Endometrial microvascular endothelial cells (primary cell): ENCODE measurements around the gene DBT. TPM values are rescaled to one million over a fixed set of nuclear protein-coding genes. Genes with fewer than 3 reads are reported as not detected.
"Not testable (repeated sequence)": the region's sequence is repeated elsewhere in the genome, so short reads cannot be mapped to it uniquely, and the experiment has no call there.

Experiments
- in situ Hi-C: cut with HindIII; loops from 2 replicates; pipeline ENCODE4 v1.10.0; 2017; ENCODE audit warnings: low sequenced_read_pairs, low pct_unique_long_range_greater_than_20kb; ENCODE audit errors: inconsistent ontology term
- total RNA-seq: library from RNA; depleted of rRNA; stranded (reverse); fragments of >200 nt; gene quantifications from one replicate; pipeline ENCODE4 v1.2.3, GENCODE V29; 2015; ENCODE audit errors: inconsistent ontology term

Gene DBT
- total RNA-seq, 1 donor from 2014 or later: 2.8 TPM

DNA sequence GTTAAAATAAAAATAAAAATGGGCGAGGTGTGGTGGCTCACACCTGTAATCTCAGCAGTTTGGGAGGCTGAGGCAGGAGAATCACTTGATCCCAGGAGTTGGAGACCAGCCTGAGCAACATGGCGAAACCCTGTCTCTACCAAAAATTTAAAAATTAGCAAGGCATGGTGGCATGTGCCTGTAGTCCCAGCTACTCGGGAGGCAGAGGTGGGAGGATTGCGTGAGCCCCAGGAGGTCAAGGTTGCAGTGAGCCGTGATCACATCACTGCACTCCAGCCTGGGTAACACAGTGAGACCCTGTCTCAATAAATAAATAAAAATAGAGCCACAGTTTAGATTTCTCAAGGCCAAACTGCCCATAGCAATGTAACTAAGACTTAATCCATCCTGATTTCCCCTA is 6.6 kb upstream of the DBT start:
- in situ Hi-C loops: not testable (repeated sequence)

DNA sequence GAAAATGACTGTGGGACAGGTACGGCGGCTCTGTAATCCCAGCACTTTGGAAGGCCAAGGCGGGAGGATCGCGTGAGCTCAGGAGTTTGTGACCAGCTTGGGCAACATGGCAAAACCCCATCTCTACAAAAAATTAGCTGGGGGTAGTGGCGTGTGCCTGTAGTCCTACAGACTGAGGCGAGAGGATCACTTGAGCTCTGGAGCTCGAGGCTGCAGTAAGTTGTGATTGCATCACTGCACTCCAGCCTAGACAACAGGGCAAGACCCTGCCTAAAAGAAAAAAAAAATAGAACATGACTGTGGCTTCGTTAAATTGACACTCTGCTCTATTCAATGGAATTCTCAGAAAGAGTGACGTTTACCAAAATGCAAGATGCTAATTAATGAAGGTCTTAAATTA is 3.9 kb upstream of the DBT start:
- in situ Hi-C loops: no loop called here

DNA sequence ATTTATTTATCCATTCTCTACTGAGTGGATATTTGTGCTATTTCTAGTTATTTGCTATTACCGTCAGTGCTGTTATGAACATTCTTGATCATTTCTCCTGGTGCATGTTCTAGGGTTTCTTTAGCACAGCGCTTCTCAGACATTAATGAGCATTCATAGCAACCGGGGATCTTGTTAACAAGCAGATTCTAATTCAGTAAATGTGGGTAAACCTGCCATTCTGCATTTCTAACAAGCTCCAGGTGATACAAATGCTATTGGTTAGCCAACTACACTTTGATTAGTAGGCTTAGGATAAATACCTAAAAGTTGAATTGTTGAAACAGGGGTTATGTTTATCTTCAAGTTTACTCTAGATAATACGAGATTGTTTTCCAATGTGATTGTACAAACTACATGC is 3.3 kb upstream of the DBT start:
- in situ Hi-C loops: no loop called here

DNA sequence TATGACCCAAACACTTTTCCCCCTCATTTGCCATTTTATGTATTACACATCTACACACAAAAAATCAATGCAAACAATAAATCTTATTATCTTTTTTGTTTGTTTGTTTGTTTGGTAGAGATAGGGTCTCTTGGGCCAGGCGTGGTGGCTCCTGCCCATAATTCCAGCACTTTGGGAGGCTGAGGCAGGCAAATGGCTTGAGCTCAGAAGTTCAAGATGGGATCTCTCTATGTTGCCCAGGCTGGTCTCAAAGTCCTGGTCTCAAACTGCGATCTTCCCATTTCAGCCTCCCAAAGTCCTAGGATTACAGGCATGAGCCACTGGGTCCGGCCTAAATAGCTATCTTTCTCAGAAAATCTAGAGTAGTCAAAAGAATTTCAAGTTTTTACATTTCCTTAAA is 1.2 kb upstream of the DBT start:
- in situ Hi-C loops: no loop called here

DNA sequence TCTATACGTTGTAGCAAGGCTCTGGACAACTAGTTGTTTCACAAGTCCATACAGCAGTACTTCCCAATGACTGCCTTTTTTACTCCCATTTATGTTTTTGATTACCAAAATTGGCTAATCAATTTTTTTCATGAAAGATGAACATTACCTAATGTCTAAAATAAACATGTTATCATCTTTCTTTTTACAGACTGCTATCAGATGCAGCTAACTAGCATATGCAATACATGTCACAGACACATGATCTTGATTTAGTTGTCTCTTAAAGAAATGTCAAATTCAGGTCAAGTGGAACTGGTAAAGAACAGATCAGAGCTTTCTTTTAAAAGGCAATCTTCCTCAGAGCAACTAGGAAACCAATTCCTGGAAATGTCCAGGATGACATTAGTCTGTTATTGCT is 630 bp upstream of the DBT start:
- in situ Hi-C loops: no loop called here

DNA sequence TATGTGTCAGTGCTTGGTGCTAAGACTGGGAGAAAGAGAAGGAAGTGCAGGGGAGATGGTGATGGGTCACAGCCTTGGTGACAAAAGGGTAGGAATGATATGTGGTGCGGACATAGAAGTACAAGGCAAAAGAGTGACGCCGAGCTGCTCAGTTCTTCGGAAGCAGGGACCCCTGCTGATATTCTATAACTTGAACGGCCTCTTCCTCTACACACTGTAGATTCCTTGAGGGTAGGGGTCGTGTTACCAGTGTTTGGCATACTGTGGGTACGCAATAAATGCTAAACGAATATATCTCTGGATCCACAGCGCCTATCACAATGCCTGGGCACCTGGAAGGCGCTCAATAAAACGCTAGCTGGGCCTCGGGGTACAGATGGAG is 488 bp downstream of the DBT start:
- in situ Hi-C loops: no loop called here

DNA sequence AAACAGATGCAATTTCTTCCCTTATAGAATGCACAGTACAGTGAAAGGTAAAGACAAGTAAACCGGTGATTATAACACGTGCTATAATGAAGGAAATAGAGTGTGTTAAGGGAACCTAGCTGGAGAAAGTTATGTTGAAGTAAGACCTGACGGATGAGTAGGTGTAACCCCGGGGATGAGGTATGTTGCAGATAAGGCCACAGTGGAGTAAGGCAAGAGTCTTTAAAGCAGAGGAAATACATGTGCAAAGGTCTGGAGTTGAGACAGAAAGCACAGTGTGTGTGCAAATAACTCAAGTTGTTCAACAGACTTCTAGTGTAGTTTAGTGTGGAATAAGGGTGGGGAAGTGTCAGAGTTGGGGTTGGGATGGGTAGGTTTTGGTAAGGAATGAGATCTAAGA is 2.9 kb downstream of the DBT start:
- in situ Hi-C loops: no loop called here

DNA sequence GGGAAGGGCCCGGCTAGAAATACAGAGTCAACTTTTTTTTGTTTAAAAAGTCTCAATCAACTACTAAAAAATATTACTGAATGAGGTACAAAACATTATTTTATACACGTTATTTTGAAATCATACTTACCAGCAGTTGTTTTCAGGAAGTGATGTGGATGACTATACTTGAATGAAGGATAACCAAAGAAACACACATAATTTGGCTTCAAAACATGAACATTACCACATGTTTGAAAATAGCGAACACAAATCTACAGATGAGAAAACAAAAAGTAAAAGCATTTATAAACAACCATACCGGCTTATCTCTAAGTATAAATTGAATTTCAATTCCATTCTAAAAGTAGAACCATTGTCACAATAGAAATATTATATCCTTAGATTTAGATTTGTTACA is 9.0 kb downstream of the DBT start:
- in situ Hi-C loops: no loop called here

DNA sequence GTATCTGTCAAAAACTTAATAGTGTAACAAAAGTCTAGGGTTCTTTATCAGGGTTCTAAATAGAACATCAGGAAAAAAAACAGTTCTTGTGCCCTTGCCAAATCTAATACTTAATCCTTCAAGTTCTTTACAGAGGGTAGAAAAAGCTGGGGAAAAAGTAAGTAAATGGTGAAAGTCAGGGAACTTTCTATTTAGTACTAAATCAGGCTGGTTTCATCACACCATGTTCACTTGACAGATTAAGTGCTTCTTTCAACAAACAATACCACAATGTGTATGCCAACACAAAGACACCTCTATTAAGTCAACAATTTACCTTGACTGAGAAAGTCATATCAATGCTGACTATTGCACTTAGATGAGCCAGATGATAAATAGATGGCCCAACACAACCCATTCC is 9.7 kb downstream of the DBT start:
- in situ Hi-C loops: no loop called here

DNA sequence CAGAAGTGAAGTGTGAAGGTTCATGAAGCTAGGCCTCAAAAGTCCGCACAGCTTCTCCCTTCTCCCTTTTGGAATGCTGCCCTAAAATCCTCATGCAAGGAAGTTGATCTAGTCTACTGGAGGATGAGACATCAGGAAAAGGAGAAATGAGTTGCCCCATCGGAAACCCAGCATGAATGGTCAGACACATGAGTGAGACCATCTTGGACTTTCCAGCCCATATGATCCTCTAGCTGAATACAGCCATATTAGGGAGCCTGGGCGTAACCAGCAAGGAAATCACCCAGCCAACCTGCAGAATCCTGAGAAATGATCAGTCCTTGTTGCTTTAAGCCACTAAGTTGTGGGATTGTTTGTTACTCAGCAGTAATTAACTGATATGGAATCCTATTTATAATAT is 12.5 kb downstream of the DBT start:
- in situ Hi-C loops: no loop called here

DNA sequence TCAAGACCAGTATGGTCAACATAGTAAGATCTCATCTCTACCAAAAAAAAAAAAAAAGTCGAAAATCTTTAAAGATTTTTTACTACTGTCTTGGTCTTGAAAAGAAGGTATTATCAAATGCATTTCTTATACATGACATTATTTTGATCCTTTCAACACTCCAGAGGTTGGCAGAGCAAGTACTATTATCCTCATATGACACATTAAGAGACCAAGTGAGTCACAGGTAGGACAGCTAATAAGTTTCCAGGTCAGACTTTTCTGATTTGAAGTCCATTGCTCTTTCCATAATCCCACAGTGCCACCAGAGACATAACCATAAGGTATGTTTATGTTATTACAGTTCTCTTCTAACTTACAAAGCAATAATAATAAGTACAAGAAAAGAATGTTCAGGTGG is 15.2 kb downstream of the DBT start:
- in situ Hi-C loops: no loop called here

DNA sequence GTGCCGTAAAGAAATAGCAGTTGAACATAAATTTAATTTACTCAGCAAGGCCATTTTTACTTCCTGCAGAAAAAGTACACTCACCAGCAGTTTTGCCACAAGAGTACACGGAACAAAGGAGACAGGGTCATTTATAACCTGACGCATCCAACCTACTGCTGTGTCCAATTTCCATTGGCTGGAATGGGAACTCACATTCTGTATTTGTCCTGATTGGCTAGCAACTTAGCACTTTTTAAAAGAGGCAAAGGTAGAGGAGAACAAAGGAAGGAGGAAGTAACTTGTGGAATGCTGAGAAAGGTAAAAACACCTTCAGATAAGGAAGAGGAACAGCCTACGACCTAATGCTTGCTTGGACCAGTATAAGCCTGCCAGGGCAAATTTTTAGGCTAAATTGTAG is 16.1 kb downstream of the DBT start:
- in situ Hi-C loops: not testable (repeated sequence)

DNA sequence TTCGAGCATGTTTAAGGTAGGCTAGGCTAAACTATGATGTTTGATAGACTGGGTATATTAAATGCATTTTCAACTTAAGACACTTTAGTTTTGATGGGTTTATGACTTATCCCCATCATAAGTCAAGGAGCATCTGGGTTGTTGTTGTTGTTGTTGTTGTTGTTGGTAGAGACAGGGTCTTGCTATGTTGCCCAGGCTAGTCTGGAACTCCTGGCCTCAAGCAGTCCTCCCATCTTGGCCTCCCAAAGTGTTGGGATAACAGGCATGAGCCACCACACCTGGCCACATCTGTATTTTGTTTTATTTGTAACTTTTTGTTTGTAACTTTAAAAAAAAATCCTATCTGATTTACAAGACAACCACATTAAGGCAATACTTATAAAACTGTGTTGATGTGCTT is 17.5 kb downstream of the DBT start:
- in situ Hi-C loops: no loop called here

DNA sequence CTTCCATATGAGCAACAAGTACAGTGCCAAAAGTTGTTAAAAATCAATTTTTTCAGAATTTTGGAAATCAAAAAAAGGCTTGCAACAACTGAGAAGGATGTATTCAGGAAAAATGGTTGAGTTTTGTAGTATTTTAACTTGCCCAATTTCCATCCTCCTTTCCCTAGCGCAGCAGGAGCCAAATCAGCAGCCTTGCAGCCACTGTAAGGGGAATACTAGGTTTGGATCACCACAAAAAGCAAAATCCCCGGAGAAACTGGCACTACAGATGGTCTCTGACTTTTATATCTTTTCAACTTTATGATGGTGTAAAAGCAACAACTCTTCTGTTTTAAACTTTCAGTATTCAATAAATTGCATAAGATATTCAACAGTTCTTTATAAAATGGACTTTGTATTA is 17.9 kb downstream of the DBT start:
- in situ Hi-C loops: no loop called here

DNA sequence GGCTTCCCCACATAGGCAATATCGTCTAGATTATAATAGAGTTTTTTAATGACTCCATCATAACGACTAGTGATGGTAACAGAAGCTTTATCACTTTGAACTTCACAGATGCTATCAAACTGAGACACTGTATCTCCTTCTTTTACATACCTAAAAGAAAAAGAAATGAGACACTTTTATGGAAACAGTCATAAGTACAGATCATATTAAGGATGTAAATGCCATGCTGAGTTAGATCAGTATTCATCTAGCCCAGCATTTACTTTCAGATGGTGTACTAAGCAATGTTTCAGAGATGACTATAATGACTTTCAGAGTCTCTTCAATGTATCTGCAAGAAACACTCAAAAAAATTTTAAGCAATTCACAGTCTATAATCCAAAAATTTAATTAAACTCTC is 18.9 kb downstream of the DBT start:
- in situ Hi-C loops: no loop called here

DNA sequence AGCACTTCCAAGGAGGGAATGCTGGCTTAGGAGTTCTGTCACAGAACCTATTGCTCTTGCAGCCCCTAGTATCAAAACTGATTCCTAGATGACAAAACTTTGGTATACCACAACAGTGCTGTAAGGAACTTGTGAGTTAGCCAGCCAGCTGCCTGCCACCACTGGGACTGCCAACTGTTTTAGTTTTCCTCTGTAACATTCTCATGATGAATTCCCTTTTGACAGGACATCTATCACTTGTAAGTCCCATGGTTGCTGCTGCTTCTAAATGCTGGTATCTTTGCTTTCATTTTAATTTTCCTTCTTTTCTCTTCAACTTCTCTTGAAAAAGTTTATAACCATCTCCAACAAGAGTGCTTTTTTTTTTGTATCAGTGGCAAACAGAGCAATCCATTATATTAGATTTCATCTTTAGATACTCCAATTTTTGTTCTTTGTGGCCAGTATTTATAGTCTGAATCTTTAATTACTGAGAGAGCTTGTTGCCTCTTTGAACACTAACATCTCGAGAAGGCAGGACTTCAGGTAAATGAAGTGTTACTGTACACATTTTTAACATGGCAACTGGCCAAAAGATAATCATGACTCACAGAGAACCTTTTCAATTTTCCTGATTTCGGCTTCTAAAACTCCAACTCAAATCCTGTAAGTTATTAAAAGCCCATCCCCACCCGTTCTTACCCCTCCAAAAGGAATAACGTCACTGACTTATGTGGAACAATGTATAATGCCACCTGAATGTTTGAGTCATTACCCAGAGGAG is 19.8 kb downstream of the DBT start:
- in situ Hi-C loops: no loop called here

DNA sequence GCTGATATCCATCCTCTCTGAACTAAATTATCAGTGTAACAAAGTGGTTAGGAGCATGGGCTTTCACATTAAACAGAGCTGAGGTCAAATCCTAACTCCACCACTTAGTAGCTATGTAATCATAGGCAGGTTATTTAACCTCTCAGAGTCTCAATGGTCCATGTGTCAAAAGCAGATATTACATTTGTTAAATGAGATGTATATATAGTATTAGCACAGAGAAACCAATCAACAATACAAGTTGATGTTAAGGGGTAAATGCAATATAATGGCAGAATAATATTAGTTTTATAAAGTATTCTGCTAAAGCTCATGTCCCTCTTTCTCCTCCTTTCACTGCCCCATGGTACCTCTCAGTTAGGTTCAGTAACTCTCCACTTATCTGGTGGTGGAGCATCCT is 27.2 kb downstream of the DBT start:
- in situ Hi-C loops: no loop called here

DNA sequence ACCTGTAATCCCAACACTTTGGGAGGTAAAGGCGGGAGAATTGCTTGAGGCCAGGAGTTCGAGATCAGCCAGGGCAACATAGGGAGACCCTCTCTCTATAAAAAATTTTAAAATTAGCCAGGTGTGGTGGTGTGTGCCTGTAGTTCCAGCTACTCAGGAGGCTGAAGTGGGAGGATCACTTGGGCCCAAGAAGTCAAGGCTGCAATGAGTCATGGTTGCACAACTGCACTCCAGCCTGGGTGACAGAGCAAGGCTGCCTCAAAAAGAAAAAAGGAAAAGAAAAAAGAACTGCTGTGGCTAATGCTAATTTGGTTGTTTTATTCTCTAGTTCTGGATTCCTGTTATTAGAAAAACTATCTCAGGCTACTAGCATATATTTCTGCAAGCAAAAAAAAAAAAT is 29.8 kb downstream of the DBT start:
- in situ Hi-C loops: no loop called here

DNA sequence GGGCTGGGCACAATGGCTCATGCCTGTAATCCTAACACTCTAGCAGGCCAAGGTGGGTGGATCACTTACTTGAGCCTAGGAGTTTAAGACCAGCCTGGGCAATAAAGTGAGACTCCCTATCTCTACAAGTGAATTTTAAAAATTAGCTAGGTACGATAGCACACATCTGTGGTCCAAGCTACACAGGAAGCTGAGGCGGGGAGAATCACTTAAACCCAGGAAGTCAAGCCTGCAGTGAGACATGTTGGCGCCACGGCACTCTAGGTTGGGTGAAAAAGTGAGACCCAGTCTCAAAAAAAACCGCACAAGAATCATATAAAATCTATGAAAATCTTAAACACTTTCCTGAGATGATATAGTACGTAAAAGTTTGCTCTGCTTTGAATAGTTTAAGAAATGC is 30.2 kb downstream of the DBT start:
- in situ Hi-C loops: no loop called here

DNA sequence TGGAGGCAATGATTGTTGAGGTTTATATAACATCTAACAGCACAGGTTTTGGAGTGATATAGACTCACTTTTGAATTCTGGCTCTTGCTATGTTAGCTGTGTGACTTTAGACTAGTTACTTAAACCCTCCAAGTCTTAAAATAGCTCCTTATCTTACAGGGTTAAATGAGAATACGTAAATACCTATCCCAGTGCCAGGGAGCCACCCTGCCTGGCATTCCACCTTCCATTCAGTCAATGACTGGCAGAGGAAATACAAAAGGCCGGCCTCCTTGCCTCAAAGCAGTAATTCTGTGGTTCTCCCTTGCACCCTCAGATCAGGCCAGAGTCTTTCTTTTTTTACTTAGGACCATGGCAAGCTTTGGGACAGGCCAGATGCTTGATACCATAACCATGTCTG is 31.8 kb downstream of the DBT start:
- in situ Hi-C loops: no loop called here

DNA sequence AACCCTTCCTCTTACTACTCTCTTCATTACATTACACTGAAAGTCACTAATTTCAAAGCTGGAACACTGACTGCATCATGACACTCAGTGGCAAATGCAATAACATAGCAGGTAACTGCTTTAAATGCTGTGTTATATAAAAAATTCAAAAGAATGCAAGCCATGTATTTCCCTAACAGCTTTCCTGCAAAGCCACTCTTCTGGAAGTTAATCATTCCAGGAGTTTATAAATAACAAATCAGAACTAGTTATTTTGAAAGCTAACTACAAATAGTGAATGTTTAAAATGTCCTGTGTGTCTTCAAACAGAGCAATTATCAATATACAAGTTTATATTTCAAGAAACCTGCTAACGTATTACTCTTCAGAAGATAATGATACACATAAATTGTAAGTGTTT is 34.5 kb downstream of the DBT start:
- in situ Hi-C loops: no loop called here
